Cerebellar nuclear complex (tissue), 1 donor: ENCODE results near the gene MFF.
"Not testable (repeated sequence)": the region's sequence is repeated elsewhere in the genome, so short reads cannot be mapped to it uniquely, and the experiment has no call there.

Experiments
- DNase-seq, 2 experiments: peaks; one replicate each; lab custom pipeline; 2025; lab: John Stamatoyannopoulos, UW

Gene MFF

GRCh38 chr2:227377467-227378351 is 52.7 kb downstream of the MFF start:
- DNase-seq: no peak

- DNase-seq: no peak
Observed at GRCh38 chr2:227378371-227378782, 53.3 kb downstream of the MFF start.

GRCh38 chr2:227379095-227379494 is 54.0 kb downstream of the MFF start, which contains the start of gene TM4SF20:
Gene TM4SF20 (minus strand): TSS chr2:227379306. CDS start chr2:227379268, 38 bp downstream.
- DNase-seq: no peak

- DNase-seq: not testable (repeated sequence)
Observed at GRCh38 chr2:227382241-227382835, 57.3 kb downstream of the MFF start.

GRCh38 chr2:227383686-227384085 is 58.6 kb downstream of the MFF start:
- DNase-seq: no peak

GRCh38 chr2:227386630-227387029 is 61.6 kb downstream of the MFF start:
- no peak for DNase-seq

DNA sequence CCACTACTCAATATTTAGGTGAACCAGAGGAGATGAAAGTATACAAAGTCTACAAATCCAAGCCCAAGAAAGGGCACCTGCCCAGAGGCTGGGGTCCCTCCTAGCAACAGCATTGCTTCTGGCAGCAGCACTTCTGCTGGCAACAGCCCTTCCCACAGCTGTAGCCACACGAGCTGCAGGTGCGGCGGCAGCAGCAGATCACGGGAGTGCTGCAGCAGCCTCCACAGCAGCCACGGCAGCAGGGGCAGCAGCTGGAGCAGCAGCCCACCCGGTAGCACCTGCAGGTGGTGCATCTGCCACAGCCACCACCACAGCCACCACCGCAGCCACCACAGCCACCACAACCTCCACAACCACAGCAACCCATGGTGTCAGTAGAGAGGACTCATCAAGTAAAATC is 62.5 kb downstream of the MFF start, which contains the start of gene SCYGR1:
Gene SCYGR1 (minus strand): TSS at position 367 of the 400 bp plus-strand sequence. CDS start 0 bp downstream, at position 367.
- DNase-seq: not testable (repeated sequence)

DNA sequence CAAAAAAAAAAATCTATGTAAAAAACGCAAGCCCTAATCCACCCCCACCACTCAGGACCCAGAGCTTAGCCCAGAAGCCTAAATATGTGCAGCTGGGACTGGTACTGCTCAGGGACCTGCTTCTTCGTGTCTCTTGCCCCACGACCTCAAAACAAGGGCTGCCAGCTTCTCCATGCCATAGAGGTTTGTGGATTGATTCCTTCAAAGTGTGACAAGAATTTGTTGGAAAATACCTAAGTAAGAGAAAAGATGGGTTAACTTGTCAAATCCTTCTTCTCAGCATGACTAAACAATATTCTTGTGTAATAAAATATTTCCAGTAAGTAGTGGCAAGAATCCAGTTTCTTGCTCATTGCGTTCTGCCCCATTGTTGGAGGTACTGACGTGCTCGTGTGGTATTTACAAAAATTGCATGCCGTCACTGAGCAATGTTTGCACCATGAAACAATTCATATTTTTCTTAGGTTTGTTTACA is 63.5 kb downstream of the MFF start:
- no peak for DNase-seq

DNA sequence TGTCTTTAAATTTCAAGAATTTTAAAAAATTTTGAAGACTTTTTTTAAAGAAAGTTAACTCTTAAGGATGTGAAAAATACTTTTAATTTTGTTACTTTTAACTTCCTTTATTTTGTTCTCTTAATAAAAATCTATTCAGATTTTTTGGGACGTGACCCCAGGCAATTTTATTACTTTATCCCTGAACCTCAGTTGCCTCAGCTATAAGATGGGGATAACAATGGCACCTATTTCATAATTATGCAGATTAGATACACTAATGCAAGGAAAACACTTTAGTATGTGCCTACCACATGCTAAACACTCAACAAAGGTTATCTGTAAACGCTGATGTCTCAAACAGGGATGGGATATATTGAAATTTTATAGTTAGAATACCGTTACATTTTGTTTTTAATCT is 64.2 kb downstream of the MFF start:
- DNase-seq: no peak

DNA sequence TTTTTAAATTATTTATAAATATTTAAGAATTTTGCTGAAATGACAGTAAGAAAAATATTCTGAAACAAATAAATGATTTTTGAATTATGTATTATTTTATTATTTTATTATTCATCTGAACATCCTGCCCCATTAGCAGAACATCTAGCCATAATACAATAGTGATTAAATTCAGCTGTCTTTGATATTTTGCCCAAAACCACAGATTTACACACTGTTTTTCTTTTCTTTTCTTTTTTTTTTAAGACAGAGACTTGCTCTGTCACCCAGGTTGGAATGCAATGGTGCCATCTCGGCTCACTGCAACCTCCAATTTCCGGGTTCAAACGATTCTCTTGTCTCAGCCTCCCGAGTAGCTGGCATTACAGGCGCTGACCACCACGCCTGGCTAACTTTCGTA is 64.6 kb downstream of the MFF start:
- no peak for DNase-seq

DNA sequence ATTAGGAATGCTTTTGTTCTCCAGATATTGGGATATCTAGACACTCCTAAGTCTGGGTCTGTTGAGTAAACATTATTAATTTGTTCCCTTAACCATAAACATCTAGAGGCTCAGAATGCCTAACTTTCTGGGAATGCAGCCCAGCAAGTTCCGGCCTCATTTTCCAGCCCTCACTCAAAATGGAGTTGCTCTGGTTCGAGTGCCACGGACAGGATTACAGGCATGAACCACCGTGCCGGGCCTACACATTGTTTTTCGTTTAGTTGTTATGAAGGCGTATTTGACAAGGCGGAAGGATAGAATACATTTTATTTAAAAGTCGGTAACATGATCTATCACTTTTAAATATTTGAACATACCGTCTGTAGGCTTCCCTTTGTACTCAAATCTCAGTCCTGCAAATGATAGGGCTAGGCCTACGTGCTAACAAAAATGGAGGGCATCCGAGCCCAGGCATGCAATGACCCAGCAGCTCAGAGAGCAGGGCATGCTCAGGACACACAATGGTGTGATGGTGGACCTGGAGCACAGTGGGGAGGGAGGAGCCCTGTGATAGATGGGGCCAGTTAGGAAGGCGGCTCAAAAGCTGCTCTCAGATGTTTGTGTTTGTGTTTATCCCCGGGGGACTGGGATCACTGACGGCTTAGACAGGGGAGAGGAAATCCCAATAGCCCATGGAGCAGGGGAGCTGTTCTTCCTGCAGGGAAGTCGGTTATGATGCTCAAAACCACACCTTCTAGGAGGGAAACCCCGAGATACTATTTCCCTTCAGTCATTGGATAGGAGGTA is 65.6 kb downstream of the MFF start:
- DNase-seq: no peak

DNA sequence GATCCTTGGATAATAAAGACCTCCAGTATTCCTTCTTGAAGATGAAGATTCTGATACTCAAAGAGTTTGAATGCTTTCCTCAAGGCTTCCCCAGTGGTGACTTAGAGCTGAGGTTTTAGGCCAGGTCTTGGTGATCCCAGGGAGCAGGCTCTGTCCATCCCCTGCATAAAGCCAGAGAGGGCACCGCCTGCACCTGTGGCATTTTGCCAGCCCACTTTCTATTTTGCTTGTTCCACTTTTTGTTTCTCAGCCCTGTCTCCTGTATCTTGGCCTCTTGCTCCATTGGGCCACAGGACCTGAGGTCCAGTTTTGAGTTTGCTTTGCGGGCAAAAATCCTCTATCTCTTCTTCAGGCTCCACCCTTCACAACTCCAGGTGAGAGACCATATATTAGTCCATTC is 69.3 kb downstream of the MFF start:
- DNase-seq: no peak

DNA sequence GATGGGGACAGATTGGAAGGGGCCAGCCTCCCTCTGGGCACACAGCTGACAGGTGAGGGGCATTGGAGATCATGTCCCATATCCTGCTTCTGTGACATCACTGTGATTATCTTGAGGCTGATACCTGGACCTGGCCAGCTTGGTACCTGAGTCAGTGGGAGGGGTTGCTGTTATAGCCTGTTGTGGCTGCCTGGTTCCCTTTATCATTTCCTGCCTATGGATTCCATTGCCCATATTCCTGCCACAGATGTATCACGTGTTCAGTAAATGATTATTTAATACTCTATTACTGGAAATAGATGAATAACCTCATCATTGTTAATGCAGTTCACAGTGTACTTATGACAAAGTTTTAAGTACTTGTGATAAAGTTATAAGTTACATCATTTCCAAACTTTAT is 70.5 kb downstream of the MFF start:
- no peak for DNase-seq

DNA sequence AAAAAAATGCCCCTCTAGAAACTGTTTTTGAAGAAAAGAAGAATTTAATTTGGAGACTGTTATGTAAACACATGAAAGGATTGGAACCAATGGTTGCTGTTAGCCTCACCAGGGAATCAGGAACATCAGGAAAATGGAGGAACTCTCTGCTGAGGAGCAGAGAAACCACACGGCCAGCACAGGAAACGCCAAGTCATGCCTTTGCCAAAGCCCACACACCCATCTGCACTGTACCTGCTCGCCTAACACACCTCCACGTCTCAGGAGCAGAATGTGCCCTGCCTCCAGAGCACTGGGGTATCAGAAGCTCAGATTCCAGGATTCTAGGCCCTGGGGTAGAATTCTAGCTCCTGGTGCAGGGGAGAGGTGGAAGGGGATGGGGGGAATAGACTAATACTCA is 72.5 kb downstream of the MFF start:
- no peak for DNase-seq

- DNase-seq: no peak
Observed at GRCh38 chr2:227398684-227399670, 73.9 kb downstream of the MFF start.

- DNase-seq: no peak
Observed at GRCh38 chr2:227401550-227401949, 76.5 kb downstream of the MFF start.

- DNase-seq: no peak
Observed at GRCh38 chr2:227402321-227402720, 77.3 kb downstream of the MFF start.

DNA sequence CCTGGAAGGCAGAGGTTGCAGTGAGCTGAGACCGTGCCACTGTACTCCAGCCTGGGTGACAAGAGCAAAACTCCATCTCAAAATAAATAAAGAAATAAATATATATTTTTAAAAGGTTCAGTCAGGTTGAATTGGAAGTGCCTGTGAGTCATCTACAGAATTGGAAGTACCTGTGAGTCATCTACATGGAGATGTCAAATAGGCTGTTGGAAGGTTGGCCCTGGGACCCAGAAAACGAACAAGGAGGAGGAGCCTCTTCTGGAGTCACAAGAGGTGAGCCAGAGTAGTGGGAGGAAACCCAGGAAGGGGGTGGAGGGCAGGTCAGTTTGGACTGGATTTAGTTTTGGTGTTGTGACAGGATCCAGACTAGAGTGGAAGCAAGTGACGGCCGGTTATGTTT is 77.9 kb downstream of the MFF start:
- DNase-seq: no peak

DNA sequence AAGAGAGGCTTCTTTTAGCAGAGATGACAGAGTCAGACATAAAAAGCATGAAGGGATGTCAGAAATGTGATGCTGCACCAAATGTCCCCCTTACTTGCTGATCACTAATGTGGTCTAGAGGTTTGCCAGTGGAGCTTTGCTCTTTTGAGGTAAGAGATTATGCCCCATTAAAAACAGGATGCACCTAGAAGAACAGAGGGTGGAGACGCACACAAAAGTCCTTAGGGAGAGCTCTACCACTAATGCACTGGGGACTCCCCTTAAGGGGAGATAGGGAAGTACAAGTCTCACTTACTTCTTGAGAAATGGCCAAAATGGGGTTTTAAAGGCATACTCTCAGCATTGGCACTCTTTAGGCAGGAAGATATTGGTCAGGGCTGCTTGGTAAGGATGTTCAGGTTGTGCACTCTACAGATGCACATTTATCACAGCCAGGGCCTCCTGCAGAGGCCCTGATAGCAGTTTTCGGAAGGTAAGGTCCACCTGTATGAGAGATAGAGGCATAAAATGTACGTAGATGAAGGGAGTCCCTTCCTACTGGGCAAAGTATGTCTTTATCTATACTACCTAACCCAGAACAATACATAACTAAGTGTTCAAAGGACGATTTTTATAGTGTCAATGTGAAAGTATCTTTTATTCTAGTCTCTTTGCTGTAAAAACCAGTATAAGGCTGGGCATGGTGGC is 79.7 kb downstream of the MFF start:
- DNase-seq: no peak
